ENCODE measurements around the gene GPR156. TPM values are rescaled to one million over a fixed set of nuclear protein-coding genes. Genes with fewer than 3 reads are reported as not detected.
"Not testable (repeated sequence)": the region's sequence is repeated elsewhere in the genome, so short reads cannot be mapped to it uniquely, and the experiment has no call there.

Gene GPR156
- total RNA-seq, 1 donor from 2014 or later, result 0.48 TPM

GRCh38 chr3:120156699-120157098, 128.3 kb downstream of the GPR156 start:
- Mint-ChIP-seq H3K9me3 (ENCODE audit: unreplicated experiment) (no peaks in the 10 kb centered on the region), H3K27ac (ENCODE audit: unreplicated experiment) (peak overlapping the region; percentile 99), H3K4me3 (ENCODE audit: unreplicated experiment) (no peak overlapping the region), H3K4me1 (ENCODE audit: unreplicated experiment) (peaks cover 68% of the 10 kb centered on the region), H3K27me3 (ENCODE audit: unreplicated experiment) (no peaks in the 10 kb centered on the region), H3K36me3 (ENCODE audit: unreplicated experiment) (peaks cover 4% of the 10 kb centered on the region)
- TF ChIP-seq CTCF (IDR thresholded peaks at IDR 0.05), result no peak
- no peak for DNase-seq (ENCODE audit: extremely low spot score, unreplicated experiment)

- Mint-ChIP-seq H3K4me1 (ENCODE audit: unreplicated experiment) (peaks cover 58% of the 10 kb centered on the region), H3K27ac (ENCODE audit: unreplicated experiment) (peak overlapping the region; percentile 99)
- H3K4me3 Mint-ChIP-seq (ENCODE audit: unreplicated experiment); DNase-seq (ENCODE audit: extremely low spot score, unreplicated experiment); H3K36me3 Mint-ChIP-seq (ENCODE audit: unreplicated experiment); H3K9me3 Mint-ChIP-seq (ENCODE audit: unreplicated experiment); H3K27me3 Mint-ChIP-seq (ENCODE audit: unreplicated experiment): not testable (repeated sequence)
Observed at GRCh38 chr3:120155694-120156093, 129.3 kb downstream of the GPR156 start.

- Mint-ChIP-seq H3K36me3 (ENCODE audit: unreplicated experiment) (peaks cover 4% of the 10 kb centered on the region), H3K27ac (ENCODE audit: unreplicated experiment) (no peak overlapping the region), H3K4me3 (ENCODE audit: unreplicated experiment) (no peak overlapping the region), H3K27me3 (ENCODE audit: unreplicated experiment) (no peaks in the 10 kb centered on the region), H3K4me1 (ENCODE audit: unreplicated experiment) (peaks cover 52% of the 10 kb centered on the region), H3K9me3 (ENCODE audit: unreplicated experiment) (no peaks in the 10 kb centered on the region)
- DNase-seq (ENCODE audit: extremely low spot score, unreplicated experiment), result no peak
- no peak for TF ChIP-seq CTCF (IDR thresholded peaks at IDR 0.05)
Observed at GRCh38 chr3:120155108-120155507, 129.9 kb downstream of the GPR156 start.

- Mint-ChIP-seq H3K27me3 (ENCODE audit: unreplicated experiment) (no peaks in the 10 kb centered on the region), H3K27ac (ENCODE audit: unreplicated experiment) (peak overlapping the region; percentile 70), H3K36me3 (ENCODE audit: unreplicated experiment) (peaks cover 4% of the 10 kb centered on the region), H3K4me3 (ENCODE audit: unreplicated experiment) (no peak overlapping the region), H3K9me3 (ENCODE audit: unreplicated experiment) (no peaks in the 10 kb centered on the region), H3K4me1 (ENCODE audit: unreplicated experiment) (peaks cover 38% of the 10 kb centered on the region)
- DNase-seq (ENCODE audit: extremely low spot score, unreplicated experiment), result no peak
- TF ChIP-seq CTCF (IDR thresholded peaks at IDR 0.05), result no peak
Observed at GRCh38 chr3:120153294-120153693, 131.7 kb downstream of the GPR156 start.

- TF ChIP-seq CTCF (IDR thresholded peaks at IDR 0.05), result no peak
- Mint-ChIP-seq H3K4me3 (ENCODE audit: unreplicated experiment) (no peak overlapping the region), H3K27ac (ENCODE audit: unreplicated experiment) (no peak overlapping the region), H3K27me3 (ENCODE audit: unreplicated experiment) (no peaks in the 10 kb centered on the region), H3K4me1 (ENCODE audit: unreplicated experiment) (peaks cover 33% of the 10 kb centered on the region), H3K9me3 (ENCODE audit: unreplicated experiment) (no peaks in the 10 kb centered on the region), H3K36me3 (ENCODE audit: unreplicated experiment) (peaks cover 4% of the 10 kb centered on the region)
- no peak for DNase-seq (ENCODE audit: extremely low spot score, unreplicated experiment)
Observed at GRCh38 chr3:120151791-120152190, 133.2 kb downstream of the GPR156 start.

All from osteocyte (in vitro differentiated cells).